ENCODE results near the gene TP53BP1.
"Not testable (repeated sequence)": the region's sequence is repeated elsewhere in the genome, so short reads cannot be mapped to it uniquely, and the experiment has no call there.

The TP53BP1 gene
- long read RNA-seq, donor 1, full-length matches to known transcripts: 4 of 15 reads
- long read RNA-seq, donor 1, partial matches to known transcripts: 11 of 15 reads
- long read RNA-seq, donor 1, other reads (novel, unspliced or antisense): 0 of 15 reads
- long read RNA-seq, donor 2: 0 reads
- long read RNA-seq, donor 3, full-length matches to known transcripts: 3 of 37 reads
- long read RNA-seq, donor 3, partial matches to known transcripts: 34 of 37 reads
- long read RNA-seq, donor 3, other reads (novel, unspliced or antisense): 0 of 37 reads
- long read RNA-seq, donor 4, full-length matches to known transcripts: 5 of 166 reads
- long read RNA-seq, donor 4, partial matches to known transcripts: 161 of 166 reads
- long read RNA-seq, donor 4, other reads (novel, unspliced or antisense): 0 of 166 reads
- long read RNA-seq, donor 5, full-length matches to known transcripts: 5 of 10 reads
- long read RNA-seq, donor 5, partial matches to known transcripts: 5 of 10 reads
- long read RNA-seq, donor 5, other reads (novel, unspliced or antisense): 0 of 10 reads
- long read RNA-seq, donor 6, full-length matches to known transcripts: 2 of 13 reads
- long read RNA-seq, donor 6, partial matches to known transcripts: 11 of 13 reads
- long read RNA-seq, donor 6, other reads (novel, unspliced or antisense): 0 of 13 reads
- long read RNA-seq, donor 7: 0 reads
- long read RNA-seq, donor 8, full-length matches to known transcripts: 6 of 16 reads
- long read RNA-seq, donor 8, partial matches to known transcripts: 10 of 16 reads
- long read RNA-seq, donor 8, other reads (novel, unspliced or antisense): 0 of 16 reads

GRCh38 chr15:43492673-43493601 is at the start of gene TP53BP1:
Gene TP53BP1, minus strand, starts transcription at chr15:43493156. Its CDS starts 113 bp downstream, at chr15:43493043.
- peak; percentile 93 for DNase-seq

- DNase-seq: no peak
Observed at GRCh38 chr15:43541785-43542184, 48.8 kb upstream of the TP53BP1 start.

- no peak for DNase-seq
Observed at GRCh38 chr15:43538091-43538490, 45.1 kb upstream of the TP53BP1 start.

GRCh38 chr15:43534897-43535296 is 41.9 kb upstream of the TP53BP1 start:
- no peak for DNase-seq

GRCh38 chr15:43532826-43533225 is 39.9 kb upstream of the TP53BP1 start:
- DNase-seq: not testable (repeated sequence)

GRCh38 chr15:43531018-43531670 is 38.2 kb upstream of the TP53BP1 start:
- no peak for DNase-seq

GRCh38 chr15:43529587-43530345 is 36.8 kb upstream of the TP53BP1 start:
- no peak for DNase-seq

GRCh38 chr15:43529141-43529540 is 36.2 kb upstream of the TP53BP1 start:
- DNase-seq: no peak

GRCh38 chr15:43528542-43529007 is 35.6 kb upstream of the TP53BP1 start:
- no peak for DNase-seq

GRCh38 chr15:43527802-43528541 is 35.0 kb upstream of the TP53BP1 start:
- DNase-seq: no peak

- DNase-seq: no peak
Observed at GRCh38 chr15:43527016-43527801, 34.3 kb upstream of the TP53BP1 start.

- no peak for DNase-seq
Observed at GRCh38 chr15:43526261-43526930, 33.4 kb upstream of the TP53BP1 start.

- no peak for DNase-seq
Observed at GRCh38 chr15:43525131-43525530, 32.2 kb upstream of the TP53BP1 start.

- DNase-seq: no peak
Observed at GRCh38 chr15:43524254-43524845, 31.4 kb upstream of the TP53BP1 start.

- no peak for DNase-seq
Observed at GRCh38 chr15:43523646-43524045, 30.7 kb upstream of the TP53BP1 start.

GRCh38 chr15:43522247-43522646 is 29.3 kb upstream of the TP53BP1 start:
- no peak for DNase-seq

GRCh38 chr15:43521419-43521818 is 28.5 kb upstream of the TP53BP1 start:
- no peak for DNase-seq

GRCh38 chr15:43520138-43520537 is 27.2 kb upstream of the TP53BP1 start:
- no peak for DNase-seq

Data from right kidney (tissue), 9 donors.